Body of pancreas (tissue), 4 donors: ENCODE data around the gene KCNG4. TPM values are rescaled to one million over a fixed set of nuclear protein-coding genes. Genes with fewer than 3 reads are reported as not detected.

Experiments
- ATAC-seq: fragments of 150-250 bp; one replicate; pipeline ENCODE4 v1.9.1; 2016
- DNase-seq, 4 donors: peaks; one replicate each; pipeline ENCODE4 v3.0.0-alpha.2; 2019
- H3K27ac ChIP-seq, 4 donors: fragments of 200-600 bp; sonication (generic); 1 replicate in 3 of 4; 2 replicates in 1 of 4; pipeline versions ENCODE4 v1.5.1 to v1.6.1; 2016 to 2019; ENCODE audit warnings: mild to moderate bottlenecking in 1 of 4, mixed read lengths in 1 of 4, moderate library complexity in 1 of 4
- H3K27me3 ChIP-seq, 2 donors: fragments of 200-600 bp; sonication (generic); one replicate each; pipeline ENCODE4 v1.6.0; 2016; ENCODE audit warnings: mild to moderate bottlenecking in 1 of 2
- H3K36me3 ChIP-seq, 2 donors: fragments of 200-600 bp; sonication (generic); replicated peaks in 1 of 2; 2 replicates each; pipeline ENCODE4 v1.5.1; 2016; ENCODE audit warnings: low read depth in 2 of 2; ENCODE audit not compliant: insufficient read depth in 1 of 2
- H3K4me1 ChIP-seq: fragments of 200-600 bp; sonication (generic); one replicate; pipeline ENCODE4 v1.6.0; 2016
- H3K4me3 ChIP-seq, 2 donors: fragments of 200-600 bp; sonication (generic); 1 replicate in 1 of 2; 2 replicates in 1 of 2; pipeline ENCODE4 v1.5.1; 2016 to 2019
- H3K9me3 ChIP-seq, 3 donors: fragments of 200-600 bp; sonication (generic); 1 replicate in 2 of 3; 2 replicates in 1 of 3; pipeline ENCODE4 v1.5.1; 2016
- CTCF ChIP-seq, 7 experiments: fragments of 450-650 bp in 4 of 7; fragments of 200-600 bp in 3 of 7; sonication (generic) in 3 of 7; IDR thresholded peaks; one replicate each; pipeline ENCODE4 v1.5.1; 2016 to 2019; ENCODE audit warnings: antibody characterized with exemption in 7 of 7
- POLR2A ChIP-seq, 3 donors: fragments of 450-650 bp; IDR thresholded peaks; one replicate each; pipeline ENCODE4 v1.6.1; 2016; ENCODE audit warnings: antibody characterized with exemption in 3 of 3, mild to moderate bottlenecking in 2 of 3
- WGBS, 2 donors: methylation state at CpG; one replicate each; pipeline ENCODE4 v1.1.5; 2017; 5-methylcytosine and 5-hydroxymethylcytosine counted together
- intact Hi-C: fragments of 100-400 bp; cut with DNase I; formaldehyde crosslinking; loops from one replicate; pipeline ENCODE4 v1.15.1; 2023
- total RNA-seq, 2 donors: library from RNA; depleted of rRNA; stranded (reverse); fragments of >200 nt; gene quantifications; one replicate each; pipeline ENCODE4 v1.1.0, GENCODE V29; 2016

Gene KCNG4
- total RNA-seq, 2 donors from 2014 or later, result not detected

- WGBS, 2 donors, result 70 to 73% methylated on average over 6 of the region's 6 CpGs
- Histone ChIP-seq H3K36me3 (no peaks in the 10 kb centered on the region), H3K9me3 (no peaks in the 10 kb centered on the region), H3K27ac (no peak overlapping the region), H3K4me3 (no peak overlapping the region), H3K4me1 (no peaks in the 10 kb centered on the region), H3K27me3 (no peaks in the 10 kb centered on the region)
- DNase-seq (no peak), ATAC-seq (no peak)
- no peak for TF ChIP-seq POLR2A (IDR thresholded peaks at IDR 0.05)
- no peak for TF ChIP-seq CTCF (IDR thresholded peaks at IDR 0.05)
- intact Hi-C loops, result no loop called here
Observed at GRCh38 chr16:84227548-84227947, 12.3 kb downstream of the KCNG4 start.

- Histone ChIP-seq H3K27me3 (no peaks in the 10 kb centered on the region), H3K36me3 (no peaks in the 10 kb centered on the region), H3K4me1 (no peaks in the 10 kb centered on the region), H3K9me3 (no peaks in the 10 kb centered on the region), H3K4me3 (no peak overlapping the region), H3K27ac (no peak overlapping the region)
- intact Hi-C loops, result no loop called here
- ATAC-seq (no peak), DNase-seq (no peak)
- 52 to 60% methylated on average over 8 of the region's 8 CpGs for WGBS, 2 donors
- no peak for TF ChIP-seq CTCF (IDR thresholded peaks at IDR 0.05)
- TF ChIP-seq POLR2A (IDR thresholded peaks at IDR 0.05), result no peak
Observed at GRCh38 chr16:84226026-84226425, 13.8 kb downstream of the KCNG4 start.

- ATAC-seq, result no peak
- Histone ChIP-seq H3K9me3 (no peaks in the 10 kb centered on the region), H3K36me3 (no peaks in the 10 kb centered on the region), H3K27ac (no peak overlapping the region), H3K4me1 (no peaks in the 10 kb centered on the region), H3K4me3 (no peak overlapping the region), H3K27me3 (no peaks in the 10 kb centered on the region)
- no peak for TF ChIP-seq POLR2A (IDR thresholded peaks at IDR 0.05)
- no peak for TF ChIP-seq CTCF (IDR thresholded peaks at IDR 0.05)
- no peak for DNase-seq
- whole genome bisulfite sequencing, 2 donors, result 53 to 66% methylated on average over 7 of the region's 7 CpGs
- intact Hi-C loops, result no loop called here
Observed at GRCh38 chr16:84225571-84225970, 14.2 kb downstream of the KCNG4 start.

- Histone ChIP-seq H3K27ac (no peak overlapping the region), H3K4me3 (no peak overlapping the region), H3K36me3 (no peaks in the 10 kb centered on the region), H3K27me3 (no peaks in the 10 kb centered on the region), H3K9me3 (no peaks in the 10 kb centered on the region), H3K4me1 (no peaks in the 10 kb centered on the region)
- DNase-seq, result no peak
- no peak for ATAC-seq
- intact Hi-C loops, result no loop called here
- no peak for TF ChIP-seq CTCF (IDR thresholded peaks at IDR 0.05)
- TF ChIP-seq POLR2A (IDR thresholded peaks at IDR 0.05), result no peak
- WGBS, 2 donors, result 65 to 67% methylated on average over 2 to 3 of the region's 3 CpGs
Observed at GRCh38 chr16:84225126-84225525, 14.7 kb downstream of the KCNG4 start.

- ATAC-seq, result no peak
- H3K4me1 ChIP-seq, result no peaks in the 10 kb centered on the region
- intact Hi-C loops, result no loop called here
- DNase-seq, result no peak
- no peaks in the 10 kb centered on the region for H3K27me3 ChIP-seq
- H3K4me3 ChIP-seq, result no peak overlapping the region
- H3K27ac ChIP-seq, result no peak overlapping the region
- TF ChIP-seq CTCF (IDR thresholded peaks at IDR 0.05), result no peak
- no peak for TF ChIP-seq POLR2A (IDR thresholded peaks at IDR 0.05)
- no peaks in the 10 kb centered on the region for H3K9me3 ChIP-seq
- WGBS, 2 donors, result 86 to 91% methylated on average over 3 of the region's 3 CpGs
- H3K36me3 ChIP-seq, result no peaks in the 10 kb centered on the region
Observed at GRCh38 chr16:84224554-84224953, 15.3 kb downstream of the KCNG4 start.
